Retinal pigment epithelial cell (primary cell): ENCODE measurements around the gene KCTD20.

Experiments used
- DNase-seq: peaks from one replicate; pipeline ENCODE4 v3.0.0-alpha.2; 2010; ENCODE audit warnings: low read depth
- H3K4me3 ChIP-seq: 2 replicates; pipeline ENCODE4 v1.5.1; 2011; ENCODE audit warnings: mild to moderate bottlenecking, low read length, control low read depth, moderate library complexity
- CTCF ChIP-seq: conservative IDR thresholded peaks from 2 replicates; pipeline ENCODE4 v1.5.1; 2011; ENCODE audit warnings: low read depth, low read length, control low read depth, inconsistent platforms

Gene KCTD20

GRCh38 chr6:36505744-36506534 is 63.1 kb downstream of the KCTD20 start:
- DNase-seq = no peak
- TF ChIP-seq CTCF = no peak
- no peak overlapping the region for H3K4me3 ChIP-seq

DNA sequence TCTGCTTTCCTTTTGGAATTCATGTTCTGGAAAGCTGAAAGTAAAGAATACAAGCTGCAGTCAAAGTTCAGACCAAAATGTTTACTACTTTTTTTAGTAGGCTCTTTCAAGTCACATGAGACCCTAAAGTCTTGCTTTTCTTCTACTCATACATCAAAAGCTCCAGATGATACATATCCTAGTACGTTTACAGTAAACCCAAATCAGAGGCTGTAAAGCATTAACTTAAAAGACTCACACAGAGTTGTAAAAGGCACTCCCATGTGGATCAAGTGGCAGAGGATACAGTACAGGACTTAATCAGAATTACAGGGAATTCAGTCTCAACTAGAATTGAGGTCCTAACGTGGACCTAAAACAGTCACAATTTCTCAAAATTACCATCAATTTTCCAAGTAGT is 63.8 kb downstream of the KCTD20 start:
- DNase-seq = no peak
- no peak for TF ChIP-seq CTCF
- no peak overlapping the region for H3K4me3 ChIP-seq

GRCh38 chr6:36508532-36508931 is 65.7 kb downstream of the KCTD20 start:
- no peak for TF ChIP-seq CTCF
- H3K4me3 ChIP-seq = no peak overlapping the region
- DNase-seq = no peak

- no peak for DNase-seq
- H3K4me3 ChIP-seq = no peak overlapping the region
- TF ChIP-seq CTCF = no peak
Measured at GRCh38 chr6:36510365-36510764, 67.6 kb downstream of the KCTD20 start.

GRCh38 chr6:36514554-36515456 is 72.0 kb downstream of the KCTD20 start:
- DNase-seq = no peak
- no peak for TF ChIP-seq CTCF
- H3K4me3 ChIP-seq = no peak overlapping the region

DNA sequence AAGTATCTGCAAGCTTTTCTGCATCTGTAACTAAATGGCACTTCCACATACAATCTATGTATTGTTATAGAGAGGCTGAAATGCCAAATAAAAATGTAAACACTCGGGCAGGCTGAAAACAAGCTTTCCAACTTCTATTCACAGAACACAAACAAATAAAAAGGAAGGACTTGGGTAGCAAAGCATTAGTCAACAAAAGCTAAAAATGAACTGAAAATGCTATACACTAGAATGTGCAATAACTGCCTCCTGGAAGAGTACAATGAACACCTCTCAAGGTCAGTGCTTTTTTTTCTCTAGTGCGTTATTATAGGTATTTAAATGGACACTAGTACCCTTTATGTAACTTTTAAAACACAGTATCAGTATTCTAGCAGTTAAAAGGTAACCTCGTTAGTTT is 73.0 kb downstream of the KCTD20 start:
- DNase-seq = no peak
- TF ChIP-seq CTCF = no peak
- no peak overlapping the region for H3K4me3 ChIP-seq
